Activated effector memory CD4-positive, alpha-beta T cell treated with anti-CD3 and anti-CD28 coated beads, Interleukin-2, amount 50 U/mL, for 16 hours (primary cell): ENCODE measurements around the gene GTF3A.

Source experiments
- DNase-seq: peaks from one replicate; pipeline ENCODE4 v3.0.0-alpha.2; 2020

The GTF3A gene

DNA sequence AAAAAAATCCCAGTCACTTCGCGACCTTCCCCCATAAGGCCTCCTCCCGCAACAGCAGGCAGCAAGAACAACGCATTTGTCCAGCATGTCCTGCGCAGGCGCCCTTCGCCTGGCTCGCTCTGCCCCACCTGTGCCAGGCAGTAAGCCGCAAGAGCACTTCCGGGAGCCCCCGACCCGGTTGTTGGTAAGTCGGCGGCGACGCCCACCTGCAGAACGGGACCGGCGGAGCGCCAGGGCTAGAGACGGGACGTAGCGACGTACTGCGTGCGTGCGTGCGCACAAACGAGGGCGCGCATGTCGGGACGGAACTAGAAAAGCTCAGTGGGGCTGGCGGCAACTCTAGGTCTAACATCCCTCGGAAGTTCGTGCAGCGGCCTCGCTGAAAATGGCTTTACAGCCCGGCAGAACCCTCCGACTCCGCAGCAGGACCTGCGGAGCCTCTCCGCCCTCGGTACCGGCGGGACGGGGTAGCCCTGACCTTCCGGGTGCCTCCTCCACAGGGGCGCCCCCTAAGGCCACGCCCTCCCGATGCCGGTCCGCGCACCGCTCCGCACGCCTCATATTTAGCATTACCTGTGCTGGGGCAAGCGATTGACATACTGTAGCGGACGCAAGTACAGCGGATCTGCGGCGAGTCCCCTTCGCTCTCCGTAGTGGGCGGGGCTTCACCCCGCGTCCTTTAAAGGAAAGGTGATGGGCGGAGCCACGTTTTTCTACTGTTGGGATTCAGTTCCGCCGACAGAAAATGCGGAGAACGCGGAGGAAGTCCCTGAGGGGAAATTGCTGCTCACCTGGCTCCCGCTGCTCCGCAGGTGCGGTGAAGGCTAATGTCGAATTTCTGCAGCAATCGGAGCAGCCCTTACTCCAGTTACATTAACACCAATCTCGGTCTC is 25.8 kb downstream of the GTF3A start, which contains the start of gene MTIF3:
Gene MTIF3 (minus strand): TSS at position 629 of the 893 bp plus-strand sequence. CDS start 10,116 bp downstream, outside the sequence.
- DNase-seq: peak; percentile 98

DNA sequence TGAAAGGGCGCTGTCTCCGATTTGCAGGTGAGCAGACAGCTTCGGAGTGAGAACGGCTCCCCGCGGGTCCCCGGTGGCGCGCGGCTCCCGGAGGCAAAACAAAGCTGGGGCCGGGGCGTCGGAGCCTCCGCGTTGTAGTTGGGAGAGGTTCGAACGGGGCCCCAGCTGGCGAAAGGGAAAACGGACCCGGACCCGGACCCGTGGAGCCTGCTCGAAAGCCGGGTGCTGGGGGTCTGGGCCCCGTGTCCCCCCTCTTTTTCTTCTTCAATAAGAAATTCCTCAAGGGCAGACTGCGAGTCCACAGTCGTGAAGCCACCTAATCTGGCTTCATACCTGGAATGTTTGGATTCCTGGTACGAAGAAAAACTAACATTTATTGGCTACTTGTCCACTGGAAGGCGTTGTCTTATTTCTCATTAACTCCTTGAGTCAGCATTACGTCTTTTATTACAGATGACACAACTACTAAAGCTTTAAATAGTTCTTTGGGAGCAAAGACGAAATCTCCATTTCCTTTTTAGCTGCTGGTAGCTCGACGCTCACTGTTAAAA is 26.6 kb downstream of the GTF3A start:
- DNase-seq: peak; percentile 78

- DNase-seq: no peak
These were observed 31.0 kb downstream of the GTF3A start for GRCh38 chr13:27455331-27455855.

- DNase-seq: no peak
These were observed 37.6 kb downstream of the GTF3A start for GRCh38 chr13:27461940-27462584.

GRCh38 chr13:27463500-27463899 is 39.1 kb downstream of the GTF3A start:
- DNase-seq: no peak

DNA sequence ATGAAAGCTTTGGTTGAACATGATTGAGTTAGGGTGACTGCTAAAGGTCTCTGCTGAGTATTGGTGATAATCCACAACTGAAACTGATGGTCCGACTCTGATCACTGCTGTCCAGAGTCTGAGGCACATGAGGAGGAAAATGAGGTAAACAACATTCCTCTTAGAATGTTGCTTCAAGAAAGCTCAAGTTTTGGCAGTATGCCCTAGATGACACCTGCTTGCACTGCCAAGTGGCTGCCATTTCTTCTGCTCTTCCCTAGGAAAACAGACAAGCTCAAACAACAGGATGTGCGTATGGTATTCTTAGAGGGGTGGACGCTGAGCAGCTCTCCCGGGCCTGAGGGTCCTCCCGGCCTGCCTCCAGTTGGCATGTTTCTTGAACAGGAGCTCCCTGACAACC is 41.2 kb downstream of the GTF3A start:
- DNase-seq: no peak

DNA sequence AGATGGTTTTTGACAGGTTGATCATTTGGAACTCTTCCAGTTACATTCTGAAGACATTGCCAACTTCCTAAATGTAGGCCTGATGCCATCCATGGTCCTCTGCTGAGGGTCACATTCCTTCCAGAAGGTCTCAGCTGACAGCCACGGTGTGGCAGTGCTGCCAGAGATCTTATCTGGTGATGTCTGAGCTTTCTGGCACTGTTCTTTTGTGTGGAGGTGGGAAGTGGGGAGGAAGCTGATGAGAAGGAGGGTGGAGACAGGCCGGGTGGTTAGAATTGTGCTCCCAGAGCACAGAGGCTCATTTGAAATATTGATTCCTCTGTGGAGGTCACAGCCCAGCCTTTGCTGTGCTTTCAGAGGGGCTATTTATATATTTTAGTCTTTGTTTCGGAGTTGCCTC is 42.1 kb downstream of the GTF3A start:
- no peak for DNase-seq

DNA sequence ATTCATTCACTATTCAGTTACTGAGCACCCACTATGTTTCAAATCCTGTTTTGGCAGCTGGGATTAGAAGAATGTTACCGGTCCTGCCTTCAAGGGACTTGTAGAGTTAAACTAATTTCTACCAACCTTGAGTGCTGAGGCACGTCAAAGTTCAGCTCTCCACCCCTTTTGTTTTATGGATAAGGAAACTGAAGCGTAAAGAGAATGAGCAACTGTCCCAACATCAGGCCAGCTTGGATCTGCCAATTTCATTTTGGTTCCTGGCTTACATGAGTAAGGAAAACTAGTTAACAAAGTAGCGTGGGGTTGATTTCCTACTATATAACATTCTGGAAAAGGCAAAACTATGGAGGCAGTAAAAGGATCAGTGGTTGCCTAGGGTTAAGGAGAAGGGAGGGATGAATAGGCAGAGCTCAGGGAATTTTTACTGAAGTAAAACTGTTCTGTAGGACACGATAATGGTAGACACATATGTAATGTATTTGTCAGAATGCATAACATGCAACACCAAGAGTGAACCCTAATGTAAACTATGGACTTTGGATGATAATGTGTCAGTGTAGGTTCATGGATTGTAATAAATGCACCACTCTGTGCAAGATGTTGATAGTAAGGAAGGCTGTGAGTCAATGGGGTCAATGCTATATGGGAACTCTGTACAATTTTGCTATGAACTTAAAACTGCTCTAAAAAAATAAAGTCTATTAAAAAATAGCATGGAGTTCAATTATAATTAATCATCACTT is 45.8 kb downstream of the GTF3A start:
- no peak for DNase-seq

GRCh38 chr13:27472441-27472840 is 48.0 kb downstream of the GTF3A start:
- DNase-seq: no peak

GRCh38 chr13:27472941-27473340 is 48.5 kb downstream of the GTF3A start:
- DNase-seq: no peak

DNA sequence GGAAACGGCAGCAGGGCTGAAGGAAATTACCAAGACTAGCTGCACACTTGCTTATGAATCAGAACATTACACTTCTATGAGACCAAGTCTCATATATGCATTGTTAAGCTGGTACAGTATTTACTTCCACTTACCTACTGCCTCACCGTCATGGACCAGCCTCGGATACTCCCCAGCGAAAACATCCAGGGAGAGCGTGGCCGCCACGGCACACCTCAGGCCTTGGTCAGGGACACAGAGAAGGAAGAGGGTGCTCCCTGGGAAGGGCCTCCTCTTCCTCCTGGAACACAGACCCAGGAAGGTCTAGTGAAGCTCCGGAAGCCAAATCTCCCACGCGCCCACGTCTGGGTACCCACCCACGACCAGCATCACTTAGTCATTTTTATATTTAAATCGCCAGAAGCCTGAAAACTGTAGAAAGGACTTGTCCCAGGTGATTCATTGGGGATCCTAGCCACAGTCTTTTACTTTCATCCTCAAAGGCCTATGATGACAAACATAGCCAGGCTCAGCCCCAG is 50.4 kb downstream of the GTF3A start:
- no peak for DNase-seq

DNA sequence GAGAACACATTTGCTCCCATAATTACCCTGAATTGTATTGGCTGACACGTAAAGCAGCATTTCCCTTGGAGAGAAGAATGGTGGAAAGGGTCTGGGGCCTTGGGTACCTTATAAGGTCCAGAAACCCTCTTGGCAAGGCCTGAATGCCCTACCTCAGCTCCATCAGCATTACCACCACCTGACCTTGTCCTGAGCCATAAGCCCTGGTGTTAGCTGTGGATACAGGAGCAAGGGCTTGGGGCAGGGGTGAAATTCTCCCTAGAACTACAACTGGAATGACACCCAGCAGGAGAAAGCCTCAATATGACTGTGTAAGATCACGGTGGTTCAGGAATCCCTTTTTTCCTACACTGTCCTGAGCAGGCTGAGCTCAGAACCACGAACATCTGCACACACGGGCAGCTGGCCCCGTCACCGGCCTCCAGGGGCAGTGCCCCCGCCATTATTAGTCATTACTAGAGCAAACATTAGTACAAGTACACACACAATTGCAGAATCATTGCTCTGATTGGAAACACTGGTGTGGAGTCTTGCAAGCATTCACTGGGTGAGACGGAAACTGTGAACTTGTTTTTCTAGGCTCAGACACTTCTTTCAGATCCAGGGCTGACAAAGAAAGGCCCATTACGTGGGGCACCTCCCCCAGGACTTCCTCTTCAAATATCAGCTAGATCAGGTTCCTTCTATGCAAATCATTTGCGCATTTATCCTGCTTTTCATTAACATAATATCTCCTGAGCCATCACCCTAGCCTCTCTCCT is 52.7 kb downstream of the GTF3A start:
- peak; percentile 68 for DNase-seq

DNA sequence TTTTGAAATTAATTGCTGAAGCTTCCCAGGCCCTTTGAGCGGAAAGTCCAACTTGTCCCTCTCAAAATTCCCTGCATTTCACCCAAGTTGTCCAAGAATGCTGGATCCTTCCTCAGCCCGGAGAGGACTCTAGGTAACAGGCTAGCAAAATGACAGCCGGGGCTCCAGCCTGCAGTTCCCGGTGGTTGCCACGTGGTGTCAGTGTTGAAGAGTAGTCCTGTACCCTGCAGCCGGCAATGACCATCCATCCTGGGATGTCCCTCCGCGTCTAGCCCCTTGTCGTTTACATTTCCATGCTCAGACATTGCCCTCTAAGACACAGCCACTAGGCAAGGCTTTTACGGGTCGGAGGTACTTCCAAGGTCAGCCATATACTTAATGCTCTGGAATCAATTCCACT is 57.3 kb downstream of the GTF3A start:
- DNase-seq: peak; percentile 64

DNA sequence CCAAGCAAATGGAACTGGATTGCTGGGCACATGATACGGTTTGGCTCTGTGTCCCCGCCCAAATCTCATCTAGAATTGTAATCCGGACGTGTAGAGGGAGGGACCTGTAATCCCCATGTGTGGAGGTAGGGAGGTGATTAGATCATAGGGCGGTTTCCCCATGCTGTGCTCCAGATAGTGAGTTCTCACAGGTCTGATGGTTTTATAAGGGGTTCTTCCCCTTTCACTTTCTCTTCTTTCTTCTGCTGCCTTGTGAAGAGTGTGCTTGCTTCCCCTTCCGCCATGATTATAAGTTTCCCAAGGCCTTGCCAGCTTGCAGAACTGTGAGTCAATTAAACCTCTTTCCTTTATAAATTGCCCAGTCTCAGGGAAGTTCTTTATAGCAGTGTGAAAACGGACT is 58.6 kb downstream of the GTF3A start:
- DNase-seq: no peak

GRCh38 chr13:27483421-27483820 is 59.0 kb downstream of the GTF3A start:
- no peak for DNase-seq
